Measurements from ENCODE around the gene TNRC6A.
"Not testable (repeated sequence)": the region's sequence is repeated elsewhere in the genome, so short reads cannot be mapped to it uniquely, and the experiment has no call there.

TNRC6A gene

GRCh38 chr16:24852281-24852721 is 122.8 kb downstream of the TNRC6A start:
- Mint-ChIP-seq H3K27ac (no peak overlapping the region), H3K4me1 (peaks cover 17% of the 10 kb centered on the region), H3K27me3 (peaks cover 14% of the 10 kb centered on the region), H3K9me3 (no peaks in the 10 kb centered on the region), H3K4me3 (no peak overlapping the region)
- DNase-seq: no peak
- no peak for ATAC-seq

GRCh38 chr16:24853169-24853824 is 123.8 kb downstream of the TNRC6A start:
- Mint-ChIP-seq H3K27ac (no peak overlapping the region), H3K9me3 (no peaks in the 10 kb centered on the region), H3K27me3 (peaks cover 14% of the 10 kb centered on the region), H3K4me1 (peaks cover 17% of the 10 kb centered on the region), H3K4me3 (no peak overlapping the region)
- DNase-seq (no peak), ATAC-seq (no peak)

- ATAC-seq: no peak
- Mint-ChIP-seq H3K27me3 (peaks cover 14% of the 10 kb centered on the region), H3K27ac (no peak overlapping the region), H3K9me3 (no peaks in the 10 kb centered on the region), H3K4me1 (peaks cover 17% of the 10 kb centered on the region), H3K4me3 (no peak overlapping the region)
- DNase-seq: no peak
Observed at GRCh38 chr16:24853830-24854229, 124.4 kb downstream of the TNRC6A start.

GRCh38 chr16:24854607-24855171 is 125.2 kb downstream of the TNRC6A start:
- peaks cover 17% of the 10 kb centered on the region for H3K4me1 Mint-ChIP-seq
- H3K4me3 Mint-ChIP-seq: no peak overlapping the region
- DNase-seq: no peak
- H3K27ac Mint-ChIP-seq: no peak overlapping the region
- H3K27me3 Mint-ChIP-seq: peaks cover 14% of the 10 kb centered on the region
- H3K9me3 Mint-ChIP-seq: no peaks in the 10 kb centered on the region
- ATAC-seq: no peak

GRCh38 chr16:24855678-24856077 is 126.2 kb downstream of the TNRC6A start:
- Mint-ChIP-seq H3K4me3 (no peak overlapping the region), H3K9me3 (no peaks in the 10 kb centered on the region), H3K4me1 (peaks cover 13% of the 10 kb centered on the region), H3K27ac (no peak overlapping the region), H3K27me3 (peaks cover 14% of the 10 kb centered on the region)
- DNase-seq (no peak), ATAC-seq (no peak)

- H3K9me3 Mint-ChIP-seq: not testable (repeated sequence)
Observed at GRCh38 chr16:24856871-24857270, 127.4 kb downstream of the TNRC6A start.

GRCh38 chr16:24858219-24859041 is 129.0 kb downstream of the TNRC6A start:
- H3K4me3 Mint-ChIP-seq: no peak overlapping the region
- ATAC-seq (no peak), DNase-seq (peak; percentile 15 to 18)
- peaks cover 6% of the 10 kb centered on the region for H3K4me1 Mint-ChIP-seq
- H3K27me3 Mint-ChIP-seq: peaks cover 14% of the 10 kb centered on the region
- no peak overlapping the region for H3K27ac Mint-ChIP-seq
- peaks cover 2 to 3% of the 10 kb centered on the region in 2 donors for H3K9me3 Mint-ChIP-seq

More at GRCh38 chr16:24856871-24857270, 127.4 kb downstream of the TNRC6A start:
- not testable (repeated sequence) for H3K4me3 Mint-ChIP-seq, H3K4me1 Mint-ChIP-seq, H3K27ac Mint-ChIP-seq, ATAC-seq, DNase-seq
- peaks cover 14% of the 10 kb centered on the region for H3K27me3 Mint-ChIP-seq

GRCh38 chr16:24861461-24861860 is 132.0 kb downstream of the TNRC6A start:
- Mint-ChIP-seq H3K4me1 (no peaks in the 10 kb centered on the region), H3K9me3 (peaks cover 18% of the 10 kb centered on the region in 2 donors), H3K27ac (no peak overlapping the region), H3K4me3 (no peak overlapping the region), H3K27me3 (no peaks in the 10 kb centered on the region)
- no peak for DNase-seq
- no peak for ATAC-seq

GRCh38 chr16:24863582-24864437 is 134.4 kb downstream of the TNRC6A start:
- no peaks in the 10 kb centered on the region for H3K27me3 Mint-ChIP-seq
- no peak overlapping the region for H3K4me3 Mint-ChIP-seq
- H3K9me3 Mint-ChIP-seq: peaks cover 18% of the 10 kb centered on the region in 2 donors
- ATAC-seq: no peak
- H3K4me1 Mint-ChIP-seq: no peaks in the 10 kb centered on the region
- no peak overlapping the region for H3K27ac Mint-ChIP-seq
- no peak for DNase-seq

GRCh38 chr16:24869033-24869432 is 139.6 kb downstream of the TNRC6A start:
- Mint-ChIP-seq H3K4me1 (no peaks in the 10 kb centered on the region), H3K9me3 (peaks cover 10% of the 10 kb centered on the region in 2 donors), H3K27me3 (no peaks in the 10 kb centered on the region), H3K27ac (no peak overlapping the region), H3K4me3 (no peak overlapping the region)
- DNase-seq: no peak
- no peak for ATAC-seq

GRCh38 chr16:24871891-24872290 is 142.4 kb downstream of the TNRC6A start:
- no peak for ATAC-seq
- Mint-ChIP-seq H3K9me3 (no peaks in the 10 kb centered on the region), H3K27ac (no peak overlapping the region)

GRCh38 chr16:24873028-24873427 is 143.6 kb downstream of the TNRC6A start:
- ATAC-seq (no peak), DNase-seq (no peak)
- Mint-ChIP-seq H3K27me3 (no peaks in the 10 kb centered on the region), H3K4me3 (no peak overlapping the region), H3K4me1 (no peaks in the 10 kb centered on the region), H3K27ac (peak overlapping the region in 1 of 2 donors; percentile 72), H3K9me3 (no peaks in the 10 kb centered on the region)

More at GRCh38 chr16:24871891-24872290, 142.4 kb downstream of the TNRC6A start:
- DNase-seq: no peak
- H3K4me1 Mint-ChIP-seq: no peaks in the 10 kb centered on the region
- no peak overlapping the region for H3K4me3 Mint-ChIP-seq
- no peaks in the 10 kb centered on the region for H3K27me3 Mint-ChIP-seq

- Mint-ChIP-seq H3K27me3 (no peaks in the 10 kb centered on the region), H3K4me3 (no peak overlapping the region), H3K27ac (no peak overlapping the region), H3K9me3 (peaks cover 0 to 5% of the 10 kb centered on the region in 2 donors), H3K4me1 (no peaks in the 10 kb centered on the region)
- no peak for DNase-seq
- no peak for ATAC-seq
Observed at GRCh38 chr16:24875466-24875865, 146.0 kb downstream of the TNRC6A start.
